GM18502 (cell line): Measurements from ENCODE around the gene HLF.

Experiments used
- ATAC-seq: cut with Tn5 transposase; IDR thresholded peaks from one replicate; pipeline ENCODE4 v1.9.1; 2021; ENCODE audit warnings: mild to moderate bottlenecking; ENCODE audit not compliant: unreplicated experiment, poor library complexity

HLF gene

GRCh38 chr17:55249861-55250260, 14.9 kb upstream of the HLF start:
- no peak for ATAC-seq

- ATAC-seq: no peak
These were observed 10.4 kb upstream of the HLF start for GRCh38 chr17:55254375-55254774.

- no peak for ATAC-seq
These were observed 6.1 kb upstream of the HLF start for GRCh38 chr17:55258578-55259135.

GRCh38 chr17:55259684-55260111, 5.1 kb upstream of the HLF start:
- ATAC-seq: no peak

- ATAC-seq: no peak
These were observed 3.4 kb upstream of the HLF start for GRCh38 chr17:55261311-55261710.

- no peak for ATAC-seq
These were observed 1.0 kb upstream of the HLF start for GRCh38 chr17:55263569-55264277.

- no peak for ATAC-seq
These were observed 499 bp upstream of the HLF start for GRCh38 chr17:55264278-55264644.

- no peak for ATAC-seq
These were observed 706 bp downstream of the HLF start for GRCh38 chr17:55265311-55266021.

GRCh38 chr17:55266051-55266957, 1.5 kb downstream of the HLF start:
- no peak for ATAC-seq

GRCh38 chr17:55266958-55267688, 2.4 kb downstream of the HLF start:
- no peak for ATAC-seq

GRCh38 chr17:55267777-55268648, 3.3 kb downstream of the HLF start:
- no peak for ATAC-seq

GRCh38 chr17:55268649-55269480, 4.1 kb downstream of the HLF start:
- ATAC-seq: no peak

GRCh38 chr17:55269894-55270293, 5.1 kb downstream of the HLF start:
- ATAC-seq: no peak

GRCh38 chr17:55271223-55271571, 6.4 kb downstream of the HLF start:
- no peak for ATAC-seq

GRCh38 chr17:55271958-55272710, 7.4 kb downstream of the HLF start:
- no peak for ATAC-seq

- ATAC-seq: no peak
These were observed 8.2 kb downstream of the HLF start for GRCh38 chr17:55272711-55273578.
